NCI-H510A treated with DMSO at 0.1 percent for 48 hours (cell line): ENCODE measurements around the gene DTNB.

Source experiments
- DNase-seq: peaks from one replicate; lab custom pipeline; 2025; lab: John Stamatoyannopoulos, UW

Gene DTNB

GRCh38 chr2:25386971-25387875, 286.2 kb downstream of the DTNB start:
- DNase-seq: no peak

GRCh38 chr2:25385910-25386309, 287.5 kb downstream of the DTNB start:
- no peak for DNase-seq

GRCh38 chr2:25383806-25384205, 289.6 kb downstream of the DTNB start:
- DNase-seq: no peak

GRCh38 chr2:25381502-25381901, 291.9 kb downstream of the DTNB start:
- no peak for DNase-seq

GRCh38 chr2:25380586-25381375, 292.6 kb downstream of the DTNB start:
- no peak for DNase-seq

GRCh38 chr2:25380023-25380422, 293.4 kb downstream of the DTNB start:
- DNase-seq: no peak

- DNase-seq: no peak
Observed at GRCh38 chr2:25379535-25379934, 293.8 kb downstream of the DTNB start.

- no peak for DNase-seq
Observed at GRCh38 chr2:25378731-25379490, 294.5 kb downstream of the DTNB start.

GRCh38 chr2:25377822-25378421, 295.5 kb downstream of the DTNB start:
- DNase-seq: no peak

- DNase-seq: peak; percentile 91
Observed at GRCh38 chr2:25376750-25377621, 296.4 kb downstream of the DTNB start.

- no peak for DNase-seq
Observed at GRCh38 chr2:25375989-25376545, 297.3 kb downstream of the DTNB start.

GRCh38 chr2:25375371-25375988, 297.9 kb downstream of the DTNB start:
- no peak for DNase-seq

- DNase-seq: no peak
Observed at GRCh38 chr2:25374827-25375226, 298.6 kb downstream of the DTNB start.

- no peak for DNase-seq
Observed at GRCh38 chr2:25374411-25374810, 299.0 kb downstream of the DTNB start.

- DNase-seq: peak; percentile 56
Observed at GRCh38 chr2:25373269-25373981, 300.0 kb downstream of the DTNB start.

- DNase-seq: no peak
Observed at GRCh38 chr2:25372405-25373268, 300.7 kb downstream of the DTNB start.

GRCh38 chr2:25371253-25372241, 301.8 kb downstream of the DTNB start:
- DNase-seq: no peak
